Suprapubic skin (tissue), 4 donors: Measurements from ENCODE around the gene ELP5.

Experiments
- EP300 ChIP-seq: sonication (generic); formaldehyde crosslinking; IDR thresholded peaks from one replicate; pipeline ENCODE4 v1.6.1; 2017; ENCODE audit warnings: antibody characterized with exemption
- POLR2AphosphoS5 ChIP-seq, 3 donors: sonication (generic); formaldehyde crosslinking; IDR thresholded peaks; one replicate each; pipeline ENCODE4 v1.6.1; 2017; ENCODE audit warnings: antibody characterized with exemption in 3 of 3
- TF ChIP-seq, protein P1 (sequence below), 2 donors: fragments of 200-600 bp in 1 of 2; fragments of 450-650 bp in 1 of 2; sonication (generic) in 1 of 2; IDR thresholded peaks; one replicate each; pipeline ENCODE4 v1.5.1; 2016 to 2019; ENCODE audit warnings: antibody characterized with exemption in 2 of 2, mild to moderate bottlenecking in 1 of 2, moderate library complexity in 1 of 2

DNA sequence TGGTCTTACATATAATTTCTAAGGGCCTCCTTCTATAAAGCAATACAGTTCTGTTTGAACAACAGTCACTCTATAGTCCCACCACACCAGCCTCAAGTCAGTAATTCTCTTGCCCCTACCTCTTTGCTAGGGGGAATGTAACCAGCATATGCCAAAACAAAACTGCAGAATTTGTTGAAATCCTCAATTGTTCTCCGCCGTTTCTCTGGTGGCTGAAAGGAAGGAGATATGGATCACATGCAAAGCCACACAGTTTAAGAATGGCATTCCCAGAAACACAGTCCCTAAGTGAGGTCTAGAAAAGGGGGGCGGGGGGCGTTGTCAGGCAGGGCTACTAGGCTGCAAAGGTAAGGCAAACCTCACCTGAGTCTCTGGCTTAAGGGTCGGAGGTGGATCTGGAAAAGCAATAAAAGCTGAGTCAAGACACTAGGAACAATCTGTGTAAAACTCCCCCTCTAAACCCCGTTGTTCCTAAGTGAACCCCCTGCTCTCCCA lies 14.7 kb upstream of the ELP5 start:
- TF ChIP-seq, protein P1, sequence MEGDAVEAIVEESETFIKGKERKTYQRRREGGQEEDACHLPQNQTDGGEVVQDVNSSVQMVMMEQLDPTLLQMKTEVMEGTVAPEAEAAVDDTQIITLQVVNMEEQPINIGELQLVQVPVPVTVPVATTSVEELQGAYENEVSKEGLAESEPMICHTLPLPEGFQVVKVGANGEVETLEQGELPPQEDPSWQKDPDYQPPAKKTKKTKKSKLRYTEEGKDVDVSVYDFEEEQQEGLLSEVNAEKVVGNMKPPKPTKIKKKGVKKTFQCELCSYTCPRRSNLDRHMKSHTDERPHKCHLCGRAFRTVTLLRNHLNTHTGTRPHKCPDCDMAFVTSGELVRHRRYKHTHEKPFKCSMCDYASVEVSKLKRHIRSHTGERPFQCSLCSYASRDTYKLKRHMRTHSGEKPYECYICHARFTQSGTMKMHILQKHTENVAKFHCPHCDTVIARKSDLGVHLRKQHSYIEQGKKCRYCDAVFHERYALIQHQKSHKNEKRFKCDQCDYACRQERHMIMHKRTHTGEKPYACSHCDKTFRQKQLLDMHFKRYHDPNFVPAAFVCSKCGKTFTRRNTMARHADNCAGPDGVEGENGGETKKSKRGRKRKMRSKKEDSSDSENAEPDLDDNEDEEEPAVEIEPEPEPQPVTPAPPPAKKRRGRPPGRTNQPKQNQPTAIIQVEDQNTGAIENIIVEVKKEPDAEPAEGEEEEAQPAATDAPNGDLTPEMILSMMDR (IDR thresholded peaks at IDR 0.05), result no peak
- TF ChIP-seq EP300 (no peak), POLR2AphosphoS5 (IDR thresholded peaks at IDR 0.05) (no peak)
